Measurements from ENCODE around the gene AMPD3.

Gene AMPD3

DNA sequence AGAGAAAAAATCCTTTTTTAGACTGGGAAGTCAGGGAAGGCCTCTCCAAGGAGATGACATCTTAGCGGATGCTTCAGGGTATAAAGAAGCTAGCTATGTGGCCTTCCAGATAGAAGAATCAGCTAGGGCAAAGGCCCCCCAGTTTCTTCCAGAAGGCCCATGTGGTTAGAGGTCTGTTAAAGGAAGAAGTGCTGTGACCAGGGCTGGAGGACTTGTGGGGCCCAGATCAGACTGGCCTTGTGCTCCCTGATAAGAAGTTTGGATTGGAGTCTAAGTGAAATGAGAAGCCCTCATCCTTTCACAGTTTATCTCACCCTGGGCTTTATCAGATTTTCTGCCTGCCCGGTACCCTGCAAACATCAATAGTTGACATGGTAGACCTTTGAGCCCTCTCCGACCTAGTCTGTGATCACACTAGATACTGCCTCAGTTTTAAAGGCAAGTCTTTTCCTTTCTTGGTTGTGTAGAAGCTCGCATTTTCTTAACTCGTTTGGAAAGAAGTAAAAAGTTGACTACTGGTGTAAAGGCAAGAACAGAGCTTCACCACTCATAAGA, 7.8 kb downstream of the AMPD3 start:
- DNase-seq = no peak

- no peak for DNase-seq
Observed at GRCh38 chr11:10473371-10473770, 18.3 kb downstream of the AMPD3 start.

DNA sequence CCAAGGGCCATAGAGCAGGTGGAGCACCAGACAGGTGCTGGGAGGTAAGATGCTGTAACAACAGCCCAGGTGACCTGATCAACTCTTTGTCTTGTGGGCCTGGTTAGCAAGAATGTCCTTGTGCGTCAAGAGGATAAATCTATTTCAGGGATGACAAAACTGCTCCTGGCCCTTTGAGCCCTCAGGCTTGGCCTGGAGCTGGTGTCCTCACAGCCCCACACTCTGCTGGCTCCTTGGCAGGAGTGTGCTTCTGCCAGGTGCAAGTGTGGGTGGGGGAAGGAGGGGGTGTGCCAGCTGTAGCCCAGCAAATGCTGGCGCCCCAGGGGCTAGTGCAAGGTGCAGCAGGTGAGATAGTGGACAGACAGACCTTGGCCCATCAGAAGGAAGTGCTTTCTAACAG, 19.5 kb downstream of the AMPD3 start:
- DNase-seq = no peak

DNA sequence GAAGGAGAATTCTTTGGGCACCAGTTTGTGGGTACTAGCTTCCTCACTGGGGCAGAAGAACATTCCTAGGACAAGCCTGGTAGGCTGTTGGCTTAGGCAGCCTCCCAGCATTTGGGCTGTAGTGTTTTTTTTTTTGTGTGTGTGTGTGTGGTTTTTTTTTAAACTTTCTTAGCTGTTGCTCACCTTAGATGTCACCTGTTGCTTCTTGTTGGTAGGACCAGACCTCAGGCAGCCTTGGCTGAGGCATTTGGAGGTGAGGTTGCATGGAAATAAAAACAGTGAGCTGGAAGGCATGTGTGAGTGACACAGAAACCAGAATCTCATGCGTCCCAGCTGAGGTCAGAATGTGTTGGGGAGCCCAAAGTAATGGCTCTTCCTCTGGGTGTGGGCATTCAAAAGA, 21.3 kb downstream of the AMPD3 start:
- DNase-seq = no peak

GRCh38 chr11:10476927-10477689, 22.0 kb downstream of the AMPD3 start:
- no peak for DNase-seq

- no peak for DNase-seq
Observed at GRCh38 chr11:10477690-10478046, 22.6 kb downstream of the AMPD3 start.

GRCh38 chr11:10478066-10478465, 23.0 kb downstream of the AMPD3 start:
- DNase-seq = no peak

DNA sequence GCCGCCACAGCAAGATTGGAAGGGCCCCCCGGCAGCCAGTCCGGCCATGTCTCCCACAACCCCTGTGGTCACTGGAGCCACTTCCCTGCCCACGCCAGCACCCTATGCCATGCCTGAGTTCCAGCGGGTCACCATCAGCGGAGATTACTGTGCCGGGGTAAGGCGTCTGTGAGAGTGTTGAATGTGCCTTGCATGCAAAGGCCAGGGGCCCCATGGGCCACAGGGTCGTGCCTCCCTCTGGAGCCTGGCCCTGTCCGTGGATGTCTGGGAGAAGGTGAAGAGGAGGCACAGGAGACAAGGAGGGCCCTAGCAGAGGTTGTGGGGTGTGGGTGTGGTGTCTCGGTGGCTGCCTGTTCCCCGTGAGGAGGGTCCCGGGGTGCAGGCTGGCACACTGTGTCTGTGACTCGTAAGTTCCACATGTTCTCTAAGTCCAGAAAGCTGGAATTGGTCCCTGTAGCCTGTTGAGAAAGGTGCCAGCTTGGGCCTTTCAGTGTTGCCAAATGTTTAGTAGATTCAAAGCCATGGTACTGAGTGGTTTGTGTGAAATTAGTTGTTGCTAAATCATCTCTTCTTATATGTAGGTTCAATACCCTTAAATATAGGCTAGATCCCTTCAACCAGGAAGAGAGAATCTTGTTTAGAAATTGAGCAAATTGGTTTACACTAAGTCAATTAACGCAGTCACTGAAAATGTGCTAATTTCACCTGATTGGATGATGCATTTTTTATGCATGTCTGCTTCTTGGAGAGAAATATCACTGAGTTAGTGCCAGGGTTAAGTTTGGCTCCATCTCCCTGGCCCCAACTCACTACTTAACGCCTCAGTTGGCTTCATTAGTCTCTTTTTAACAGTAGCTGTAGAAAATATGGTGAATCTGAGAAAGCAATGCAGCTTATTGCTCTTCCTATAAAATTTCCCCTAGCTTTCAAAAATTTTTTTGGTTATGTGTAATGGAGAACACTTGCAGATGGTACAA, 23.8 kb downstream of the AMPD3 start:
- no peak for DNase-seq

- DNase-seq = no peak
Observed at GRCh38 chr11:10480026-10480425, 25.0 kb downstream of the AMPD3 start.

DNA sequence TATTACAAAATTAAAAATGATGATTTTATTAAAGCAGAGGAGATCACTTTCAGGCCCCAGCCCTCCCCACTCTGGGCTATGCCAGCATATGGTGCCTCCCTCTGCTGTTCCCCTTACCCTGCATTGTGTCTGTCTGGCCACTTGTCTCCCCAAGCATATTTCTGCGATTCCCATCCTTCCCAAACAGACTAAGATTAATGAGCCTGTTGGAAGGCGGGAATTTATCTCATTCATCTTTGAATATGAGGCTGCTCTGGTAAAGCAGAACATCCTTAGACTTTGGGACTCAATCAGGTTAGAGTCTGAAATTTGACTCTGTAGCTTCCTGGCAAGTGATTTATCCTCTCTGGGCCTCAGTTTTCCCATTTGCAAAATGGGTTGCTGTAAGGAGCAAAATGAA, 25.7 kb downstream of the AMPD3 start:
- no peak for DNase-seq

- DNase-seq = no peak
Observed at GRCh38 chr11:10481560-10482349, 26.7 kb downstream of the AMPD3 start.

GRCh38 chr11:10483174-10483573, 28.1 kb downstream of the AMPD3 start:
- no peak for DNase-seq

DNA sequence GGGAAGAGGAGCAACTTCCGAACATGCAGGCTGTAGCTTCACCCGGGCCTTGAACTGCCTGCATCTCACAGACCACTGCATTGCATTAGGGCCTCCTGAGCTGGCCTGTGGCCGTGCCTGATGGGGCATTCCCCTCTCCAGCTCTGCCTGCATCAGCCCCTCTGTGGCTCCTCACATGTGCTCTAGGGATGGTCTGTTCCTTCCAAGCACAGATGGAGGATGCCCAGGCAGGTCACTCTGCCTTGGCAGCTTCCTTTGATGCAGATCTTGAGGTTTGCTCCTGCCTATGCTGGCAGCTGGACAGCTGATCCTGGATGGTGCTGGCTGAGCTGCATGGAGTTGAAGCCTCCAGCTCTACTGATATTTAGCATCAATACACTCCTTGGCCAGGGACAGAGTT, 28.5 kb downstream of the AMPD3 start:
- no peak for DNase-seq

DNA sequence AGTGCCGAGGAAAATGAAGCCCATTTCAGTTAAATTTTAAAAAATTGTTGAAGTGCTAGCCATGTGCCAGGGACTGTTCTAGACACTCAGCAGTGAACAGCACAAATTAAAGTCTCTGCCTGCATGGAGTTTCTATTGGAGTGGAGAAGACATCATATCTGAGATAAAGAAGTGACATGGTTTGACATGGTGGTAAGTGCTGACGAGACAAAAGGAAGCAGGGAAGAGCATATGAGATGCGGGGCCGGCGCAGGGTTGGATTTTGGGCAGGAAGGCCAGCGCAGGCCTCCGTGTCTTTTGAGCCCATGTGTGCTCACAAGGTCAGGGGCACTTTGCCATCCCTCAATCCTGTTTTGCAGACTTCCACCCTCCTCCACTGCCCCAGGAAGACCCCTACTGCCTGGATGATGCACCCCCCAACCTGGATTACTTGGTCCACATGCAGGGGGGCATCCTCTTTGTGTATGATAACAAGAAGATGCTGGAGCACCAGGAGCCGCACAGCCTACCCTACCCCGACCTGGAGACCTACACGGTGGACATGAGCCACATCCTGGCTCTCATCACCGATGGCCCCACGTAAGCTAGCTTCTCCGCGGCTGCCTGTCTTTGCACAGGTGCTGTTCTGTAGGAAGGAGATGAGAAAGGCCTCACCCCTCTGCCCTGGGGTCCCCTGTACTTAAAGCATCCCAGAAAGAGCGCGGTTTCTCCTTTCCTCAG, 29.6 kb downstream of the AMPD3 start:
- no peak for DNase-seq

DNA sequence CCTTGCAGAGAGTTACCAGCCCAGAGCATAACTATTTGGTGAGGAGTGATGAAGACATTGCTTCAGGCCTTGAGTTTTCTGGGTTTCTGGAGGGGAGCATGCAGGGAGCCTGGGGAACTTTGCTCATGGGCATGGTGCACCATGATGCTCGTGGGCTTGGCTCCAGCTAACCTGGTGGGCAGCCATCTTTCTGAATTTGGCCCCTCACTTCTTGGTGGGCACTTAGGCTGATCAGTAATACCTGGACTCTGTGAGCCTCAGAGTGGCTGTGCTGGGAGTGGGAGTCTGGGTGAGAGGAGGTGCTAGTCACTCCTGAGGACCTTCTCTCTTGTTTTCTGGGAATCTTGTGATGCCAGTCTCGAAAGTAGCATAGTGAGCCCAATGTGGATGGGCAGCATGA, 30.6 kb downstream of the AMPD3 start:
- no peak for DNase-seq

GRCh38 chr11:10486161-10486840, 31.2 kb downstream of the AMPD3 start:
- no peak for DNase-seq

- DNase-seq = no peak
Observed at GRCh38 chr11:10487002-10487647, 32.1 kb downstream of the AMPD3 start.

GRCh38 chr11:10488121-10488933, 33.3 kb downstream of the AMPD3 start:
- DNase-seq = no peak

DNA sequence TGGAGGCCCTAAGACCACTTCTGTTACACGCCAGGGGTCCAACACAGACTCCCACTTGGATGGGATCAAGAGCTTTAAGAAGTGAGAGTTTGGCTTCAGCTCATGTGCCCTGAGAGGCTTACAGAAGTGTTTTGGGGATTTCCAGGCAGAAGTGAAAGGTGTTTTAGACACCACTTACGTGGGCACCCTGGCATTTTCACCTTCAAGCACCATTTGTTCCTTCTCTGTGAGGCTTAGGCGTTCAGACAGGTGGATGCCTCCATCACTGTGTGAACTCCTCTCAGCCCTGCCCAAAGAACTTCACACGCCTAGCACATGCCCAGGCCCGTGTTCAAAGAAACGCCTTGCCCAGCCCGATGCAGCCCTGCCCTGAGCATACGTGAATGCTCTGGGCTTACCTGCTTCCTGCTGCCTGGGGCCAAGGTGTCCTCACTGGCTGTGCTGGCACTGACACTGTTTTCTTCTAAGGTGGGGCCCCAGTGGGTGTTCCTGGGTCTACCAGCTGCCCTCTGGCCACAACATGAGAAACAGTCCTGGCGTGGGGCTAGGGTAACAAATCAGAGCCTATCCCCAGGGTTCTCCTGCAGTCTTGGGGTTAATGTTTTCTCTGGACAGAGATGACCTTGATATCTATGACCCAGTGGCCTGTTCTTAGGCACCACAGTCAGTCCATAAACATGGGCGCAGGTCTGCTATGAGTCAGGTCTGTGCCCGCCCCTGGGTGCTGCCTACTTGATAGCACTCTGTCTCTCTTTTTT, 34.0 kb downstream of the AMPD3 start:
- DNase-seq = no peak

GRCh38 chr11:10490032-10490397, 35.0 kb downstream of the AMPD3 start:
- no peak for DNase-seq

Data from bone marrow (tissue), 2 donors.